ENCODE data around the gene NPTX2.

GRCh38 chr7:98626460-98627412 is 9.7 kb downstream of the NPTX2 start:
- TF ChIP-seq EP300 (IDR thresholded peaks at IDR 0.05) (no peak), CTCF (IDR thresholded peaks at IDR 0.05) (no peak), POLR2A (IDR thresholded peaks at IDR 0.05) (no peak)

All from suprapubic skin (tissue), 3 donors.